Measurements from ENCODE around the gene CPEB4.

- TF ChIP-seq CTCF (IDR thresholded peaks at IDR 0.05) = no peak
- TF ChIP-seq POLR2A (IDR thresholded peaks at IDR 0.05) = no peak
- no peak for TF ChIP-seq POLR2AphosphoS5 (IDR thresholded peaks at IDR 0.05; ENCODE audit: insufficient read depth in 1 of 2, low read depth in 1 of 2)
These were observed 28.1 kb downstream of the CPEB4 start for GRCh38 chr5:173916233-173916632.

Data from vagina (tissue), 2 donors.